ENCODE measurements around the gene INTS1.

Gene INTS1

GRCh38 chr7:1503816-1504775 lies at the start of gene INTS1:
Gene INTS1 (minus strand): TSS chr7:1504389. CDS start chr7:1503960, 429 bp downstream.
- no peak within 1 kb of the TSS for H2AFZ ChIP-seq (ENCODE audit: low read length)

GRCh38 chr7:1553512-1554210 lies 49.5 kb upstream of the INTS1 start:
- Histone ChIP-seq H3K27me3 (ENCODE audit: insufficient read depth, low read length) (peaks cover 8% of the 10 kb centered on the region; the same call in 1 of the 2 replicates), H3K9me2 (ENCODE audit: low read depth, low read length) (no peaks in the 10 kb centered on the region), H2AFZ (ENCODE audit: low read length) (no peak overlapping the region), H4K20me1 (ENCODE audit: insufficient read depth, low read length) (no peaks in the 10 kb centered on the region), H3K36me3 (ENCODE audit: insufficient read depth, low read length) (no peaks in the 10 kb centered on the region), H3K79me2 (ENCODE audit: insufficient read depth, low read length) (no peaks in the 10 kb centered on the region), H3K4me1 (ENCODE audit: insufficient read depth, low read length, severe bottlenecking) (no peaks in the 10 kb centered on the region), H3K4me2 (ENCODE audit: low read length) (no peak overlapping the region), H3K4me3 (ENCODE audit: low read depth, low read length, poor library complexity, severe bottlenecking) (no peak overlapping the region), H3K27ac (ENCODE audit: low read depth, low read length, poor library complexity, severe bottlenecking) (no peak overlapping the region), H3K9me3 (ENCODE audit: low read length) (no peaks in the 10 kb centered on the region), H3F3A (ENCODE audit: insufficient read depth, low read length) (no peaks in the 10 kb centered on the region), H3K9ac (ENCODE audit: low read length) (no peak overlapping the region)
- TF ChIP-seq CTCF (IDR thresholded peaks at IDR 0.05; ENCODE audit: low read length) = no peak
- no peak for TF ChIP-seq EZH2 (IDR thresholded peaks at IDR 0.05; ENCODE audit: borderline replicate concordance, low read length)

More at GRCh38 chr7:1503816-1504775, at the start of gene INTS1:
- peak within 1 kb of the TSS; percentile 90 for H3K9ac ChIP-seq (ENCODE audit: low read length)
- H3K9me3 ChIP-seq (ENCODE audit: low read length) = no peaks in the 10 kb centered on the region
- no peaks in the 10 kb centered on the region for H3K27me3 ChIP-seq (ENCODE audit: insufficient read depth, low read length)
- H3K9me2 ChIP-seq (ENCODE audit: low read depth, low read length) = no peaks in the 10 kb centered on the region
- peaks cover 51% of the 10 kb centered on the region for H3K4me1 ChIP-seq (ENCODE audit: insufficient read depth, low read length, severe bottlenecking)
- peak; percentile 81 for TF ChIP-seq CTCF (IDR thresholded peaks at IDR 0.05; ENCODE audit: low read length)
- TF ChIP-seq EZH2 (IDR thresholded peaks at IDR 0.05; ENCODE audit: borderline replicate concordance, low read length) = no peak
- H3K4me3 ChIP-seq (ENCODE audit: low read depth, low read length, poor library complexity, severe bottlenecking) = peak within 1 kb of the TSS; percentile 97
- H3F3A ChIP-seq (ENCODE audit: insufficient read depth, low read length) = peaks cover 9% of the 10 kb centered on the region
- H3K79me2 ChIP-seq (ENCODE audit: insufficient read depth, low read length) = 0 out of 2 replicates have a peak, but pooled peaks cover 8% of the 10 kb centered on the region
- H4K20me1 ChIP-seq (ENCODE audit: insufficient read depth, low read length) = no peaks in the 10 kb centered on the region
- peak within 1 kb of the TSS; percentile 96 for H3K4me2 ChIP-seq (ENCODE audit: low read length)
- H3K36me3 ChIP-seq (ENCODE audit: insufficient read depth, low read length) = peaks cover 34% of the 10 kb centered on the region
- peak within 1 kb of the TSS; percentile 96 for H3K27ac ChIP-seq (ENCODE audit: low read depth, low read length, poor library complexity, severe bottlenecking)

GRCh38 chr7:1552200-1552599 lies 48.0 kb upstream of the INTS1 start:
- Histone ChIP-seq H3K9me3 (ENCODE audit: low read length) (no peaks in the 10 kb centered on the region), H3K9ac (ENCODE audit: low read length) (no peak overlapping the region), H3K27me3 (ENCODE audit: insufficient read depth, low read length) (peaks cover 8% of the 10 kb centered on the region; the same call in 1 of the 2 replicates), H4K20me1 (ENCODE audit: insufficient read depth, low read length) (no peaks in the 10 kb centered on the region), H3K4me2 (ENCODE audit: low read length) (no peak overlapping the region), H3K9me2 (ENCODE audit: low read depth, low read length) (no peaks in the 10 kb centered on the region), H3K27ac (ENCODE audit: low read depth, low read length, poor library complexity, severe bottlenecking) (no peak overlapping the region), H3K4me3 (ENCODE audit: low read depth, low read length, poor library complexity, severe bottlenecking) (no peak overlapping the region), H3K36me3 (ENCODE audit: insufficient read depth, low read length) (no peaks in the 10 kb centered on the region), H3K4me1 (ENCODE audit: insufficient read depth, low read length, severe bottlenecking) (no peaks in the 10 kb centered on the region), H2AFZ (ENCODE audit: low read length) (no peak overlapping the region), H3F3A (ENCODE audit: insufficient read depth, low read length) (no peaks in the 10 kb centered on the region), H3K79me2 (ENCODE audit: insufficient read depth, low read length) (no peaks in the 10 kb centered on the region)
- TF ChIP-seq CTCF (IDR thresholded peaks at IDR 0.05; ENCODE audit: low read length) = no peak
- TF ChIP-seq EZH2 (IDR thresholded peaks at IDR 0.05; ENCODE audit: borderline replicate concordance, low read length) = no peak

Measured in OCI-LY1 (cell line).